Measurements from ENCODE around the gene LPCAT4.

DNA sequence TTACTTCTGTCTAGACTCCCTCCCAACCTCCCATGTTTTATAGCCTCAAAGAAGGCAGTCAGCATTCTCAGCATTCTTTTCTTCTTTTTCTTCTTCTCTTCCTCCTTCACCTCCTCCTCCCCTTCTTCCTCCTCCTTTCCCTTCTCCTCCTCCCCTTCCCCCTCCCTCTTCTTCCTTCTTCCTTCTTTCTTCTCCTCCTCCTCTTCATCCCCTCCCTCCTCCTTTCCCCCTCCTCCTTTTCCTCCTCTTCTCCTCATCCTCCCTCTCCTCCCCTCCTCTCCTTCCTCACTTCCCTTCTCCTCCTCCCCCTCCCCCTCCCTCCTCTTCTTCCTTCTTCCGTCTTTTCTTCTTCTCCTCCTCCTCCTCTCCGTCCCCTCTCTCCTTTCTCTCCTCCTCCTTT, 3.6 kb upstream of the LPCAT4 start:
- TF ChIP-seq GATA2 (IDR thresholded peaks at IDR 0.05; ENCODE audit: low read depth, low read length): no peak
- no peak for TF ChIP-seq GATA3 (IDR thresholded peaks at IDR 0.05; ENCODE audit: low read depth, low read length)
